ENCODE data around the gene OPCML.

Gene OPCML

GRCh38 chr11:133075351-133075750 lies 456.9 kb downstream of the OPCML start:
- DNase-seq (ENCODE audit: extremely low spot score) = no peak
- CTCF ChIA-PET = interaction anchor here (3.1 kb wide), 1 partner anchor 9 kb away, joined by 18 read pairs; no protein-coding TSS in a partner anchor
- POLR2A ChIA-PET = no interaction called here
- TF ChIP-seq CTCF (IDR thresholded peaks at IDR 0.05; ENCODE audit: control extremely low read depth, extremely low read depth, low read depth, missing control alignments) = no peak

GRCh38 chr11:133072858-133073582 lies 459.3 kb downstream of the OPCML start:
- CTCF ChIA-PET = interaction anchor here (1.0 to 3.1 kb wide), 3 partner anchors 9 to 322 kb away, joined by 3 to 18 read pairs (median 4); no protein-coding TSS in a partner anchor
- POLR2A ChIA-PET = no interaction called here
- no peak for DNase-seq (ENCODE audit: extremely low spot score)
- no peak for TF ChIP-seq CTCF (IDR thresholded peaks at IDR 0.05; ENCODE audit: control extremely low read depth, extremely low read depth, low read depth, missing control alignments)

GRCh38 chr11:133072378-133072777 lies 459.9 kb downstream of the OPCML start:
- CTCF ChIA-PET = interaction anchor here (3.1 kb wide), 1 partner anchor 12 kb away, joined by 18 read pairs; no protein-coding TSS in a partner anchor

GRCh38 chr11:133070791-133071190 lies 461.5 kb downstream of the OPCML start:
- ChIA-PET POLR2A (no interaction called here), CTCF (interaction anchor here (0.8 to 3.0 kb wide), 5 partner anchors 8 to 764 kb away, joined by 4 to 11 read pairs (median 4); no protein-coding TSS in a partner anchor)
- TF ChIP-seq CTCF (IDR thresholded peaks at IDR 0.05; ENCODE audit: control extremely low read depth, extremely low read depth, low read depth, missing control alignments) = no peak
- DNase-seq (ENCODE audit: extremely low spot score) = no peak

More at GRCh38 chr11:133072378-133072777, 459.9 kb downstream of the OPCML start:
- no peak for TF ChIP-seq CTCF (IDR thresholded peaks at IDR 0.05; ENCODE audit: control extremely low read depth, extremely low read depth, low read depth, missing control alignments)
- no peak for DNase-seq (ENCODE audit: extremely low spot score)
- POLR2A ChIA-PET = no interaction called here

- ChIA-PET CTCF (interaction anchor here (0.8 to 3.0 kb wide), 6 partner anchors 9 to 765 kb away, joined by 3 to 11 read pairs (median 4); no protein-coding TSS in a partner anchor), POLR2A (no interaction called here)
- DNase-seq (ENCODE audit: extremely low spot score) = no peak
- TF ChIP-seq CTCF (IDR thresholded peaks at IDR 0.05; ENCODE audit: control extremely low read depth, extremely low read depth, low read depth, missing control alignments) = no peak
These were observed 462.1 kb downstream of the OPCML start for GRCh38 chr11:133070021-133070713.

- no peak for TF ChIP-seq CTCF (IDR thresholded peaks at IDR 0.05; ENCODE audit: control extremely low read depth, extremely low read depth, low read depth, missing control alignments)
- DNase-seq (ENCODE audit: extremely low spot score) = no peak
- ChIA-PET POLR2A (no interaction called here), CTCF (no interaction called here)
These were observed 466.3 kb downstream of the OPCML start for GRCh38 chr11:133065847-133066485.
